SU-DHL-6 (cell line): Measurements from ENCODE around the gene RBM17.

Experiments used
- H2AFZ ChIP-seq: fragments of 200-600 bp; sonication (generic); 2 replicates; pipeline ENCODE4 v1.6.1; 2014; ENCODE audit warnings: low read depth, mild to moderate bottlenecking, moderate library complexity, mixed read lengths, antibody characterized with exemption, low read length; ENCODE audit not compliant: severe bottlenecking
- H3F3A ChIP-seq: fragments of 200-600 bp; shearing (Covaris generic); 2 replicates; pipeline ENCODE4 v1.6.0; 2016; ENCODE audit warnings: antibody characterized with exemption, mild to moderate bottlenecking; ENCODE audit not compliant: insufficient read depth
- H3K27ac ChIP-seq: fragments of 200-600 bp; sonication (generic); 2 replicates; pipeline ENCODE4 v1.5.1; 2016; ENCODE audit warnings: low read depth, mild to moderate bottlenecking, low read length, moderate library complexity, mixed read lengths
- H3K27me3 ChIP-seq: fragments of 200-600 bp; sonication (generic), shearing (Covaris generic); 2 replicates; pipeline ENCODE4 v1.6.0; 2014; ENCODE audit warnings: mild to moderate bottlenecking, low read length
- H3K36me3 ChIP-seq: fragments of 200-600 bp; sonication (generic); 2 replicates; pipeline ENCODE4 v1.6.1; 2014; ENCODE audit warnings: mild to moderate bottlenecking, low read length, mixed read lengths
- H3K4me2 ChIP-seq: fragments of 300-600, 200-600 bp; shearing (Covaris generic), sonication (generic); 2 replicates; pipeline ENCODE4 v1.6.0; 2014; ENCODE audit warnings: low read length, low read depth, mild to moderate bottlenecking; ENCODE audit not compliant: poor library complexity, severe bottlenecking
- H3K4me3 ChIP-seq: fragments of 200-600 bp; sonication (generic); 2 replicates; pipeline ENCODE4 v1.5.1; 2014; ENCODE audit warnings: antibody characterized with exemption, low read length, mild to moderate bottlenecking, mixed read lengths; ENCODE audit not compliant: insufficient read depth, poor library complexity, severe bottlenecking
- H3K79me2 ChIP-seq: fragments of 200-600 bp; sonication (generic); 2 replicates; pipeline ENCODE4 v1.6.1; 2014; ENCODE audit warnings: mild to moderate bottlenecking, low read length, moderate library complexity; ENCODE audit not compliant: insufficient read depth
- H3K9ac ChIP-seq: fragments of 200-600 bp; sonication (generic); 2 replicates; pipeline ENCODE4 v1.7.0; 2014; ENCODE audit warnings: mild to moderate bottlenecking, low read length
- H3K9me2 ChIP-seq: fragments of 200-600 bp; sonication (generic); replicated peaks from 2 replicates; pipeline ENCODE4 v1.6.1; 2014; ENCODE audit warnings: low read length; ENCODE audit not compliant: insufficient read depth
- H3K9me3 ChIP-seq: fragments of 200-600 bp; sonication (generic); 2 replicates; pipeline ENCODE4 v1.6.1; 2014; ENCODE audit warnings: low read length, mixed read lengths; ENCODE audit not compliant: insufficient read depth
- H4K20me1 ChIP-seq: fragments of 200-600 bp; sonication (generic); 2 replicates; pipeline ENCODE4 v1.6.1; 2014; ENCODE audit warnings: low read depth, mild to moderate bottlenecking, antibody characterized with exemption, low read length, moderate library complexity, mixed read lengths
- EZH2phosphoT487 ChIP-seq: fragments of 200-600 bp; sonication (generic), shearing (Covaris generic); conservative IDR thresholded peaks from 2 replicates; pipeline ENCODE4 v1.6.1; 2018; ENCODE audit warnings: mild to moderate bottlenecking, antibody characterized with exemption, low read length, moderate library complexity, mixed read lengths
- TF ChIP-seq, protein P1 (sequence below): fragments of 200-600 bp; sonication (generic); IDR thresholded peaks from one replicate; pipeline ENCODE4 v1.5.1; 2017; ENCODE audit warnings: antibody characterized with exemption, mild to moderate bottlenecking, low read length, moderate library complexity; ENCODE audit not compliant: insufficient read depth, poor library complexity, severe bottlenecking

The RBM17 gene

DNA sequence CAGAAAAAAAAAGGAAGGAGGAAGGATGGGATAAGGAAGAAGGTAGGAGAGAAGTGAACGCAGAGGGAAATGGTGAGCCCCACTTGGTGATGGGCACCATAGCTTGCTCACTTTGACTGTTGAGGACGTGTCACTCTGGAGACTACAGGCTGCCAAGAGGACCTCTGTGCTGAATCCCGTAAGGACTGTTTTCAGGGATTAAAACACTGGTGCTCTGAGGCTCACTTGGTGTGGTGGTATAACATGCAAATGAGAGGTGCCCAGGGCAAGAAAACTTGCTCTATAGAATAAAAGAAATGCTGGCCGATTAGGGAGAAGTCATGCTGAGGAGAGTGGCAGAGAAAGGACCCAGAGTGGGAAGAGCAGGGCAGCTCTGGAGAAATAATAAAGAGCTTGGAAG lies 21.4 kb upstream of the RBM17 start:
- H3K27me3 ChIP-seq = no peaks in the 10 kb centered on the region
- TF ChIP-seq EZH2phosphoT487 = no peak
- TF ChIP-seq, protein P1, sequence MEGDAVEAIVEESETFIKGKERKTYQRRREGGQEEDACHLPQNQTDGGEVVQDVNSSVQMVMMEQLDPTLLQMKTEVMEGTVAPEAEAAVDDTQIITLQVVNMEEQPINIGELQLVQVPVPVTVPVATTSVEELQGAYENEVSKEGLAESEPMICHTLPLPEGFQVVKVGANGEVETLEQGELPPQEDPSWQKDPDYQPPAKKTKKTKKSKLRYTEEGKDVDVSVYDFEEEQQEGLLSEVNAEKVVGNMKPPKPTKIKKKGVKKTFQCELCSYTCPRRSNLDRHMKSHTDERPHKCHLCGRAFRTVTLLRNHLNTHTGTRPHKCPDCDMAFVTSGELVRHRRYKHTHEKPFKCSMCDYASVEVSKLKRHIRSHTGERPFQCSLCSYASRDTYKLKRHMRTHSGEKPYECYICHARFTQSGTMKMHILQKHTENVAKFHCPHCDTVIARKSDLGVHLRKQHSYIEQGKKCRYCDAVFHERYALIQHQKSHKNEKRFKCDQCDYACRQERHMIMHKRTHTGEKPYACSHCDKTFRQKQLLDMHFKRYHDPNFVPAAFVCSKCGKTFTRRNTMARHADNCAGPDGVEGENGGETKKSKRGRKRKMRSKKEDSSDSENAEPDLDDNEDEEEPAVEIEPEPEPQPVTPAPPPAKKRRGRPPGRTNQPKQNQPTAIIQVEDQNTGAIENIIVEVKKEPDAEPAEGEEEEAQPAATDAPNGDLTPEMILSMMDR = no peak

DNA sequence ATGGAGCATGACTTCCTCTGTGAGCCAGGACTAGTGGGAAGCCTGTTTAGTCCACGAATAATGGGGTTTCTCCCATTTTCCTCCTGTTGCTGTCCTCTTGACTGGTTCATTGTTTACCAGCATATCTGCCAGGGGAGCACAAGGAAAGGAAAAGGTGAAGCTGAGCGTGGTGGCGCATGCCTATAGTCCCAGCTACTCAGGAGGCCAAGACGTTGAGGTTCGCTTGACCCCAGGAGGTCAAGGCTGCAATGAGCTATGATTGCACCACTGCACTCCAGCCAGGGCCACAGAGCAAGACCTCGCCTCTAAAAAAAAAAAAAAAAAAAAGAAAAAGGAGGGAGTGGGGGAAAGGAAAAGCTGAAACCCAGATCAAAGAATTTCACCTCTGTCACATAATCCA lies 20.8 kb upstream of the RBM17 start:
- TF ChIP-seq, protein P1 = no peak
- no peak overlapping the region for H3K27ac ChIP-seq
- no peaks in the 10 kb centered on the region for H3K36me3 ChIP-seq
- peaks cover 13% of the 10 kb centered on the region; the same call in 1 of the 2 replicates for H3F3A ChIP-seq
- H3K9ac ChIP-seq = no peak overlapping the region
- no peak overlapping the region for H3K4me2 ChIP-seq
- H3K79me2 ChIP-seq = no peaks in the 10 kb centered on the region
- no peak overlapping the region for H3K4me3 ChIP-seq
- no peak overlapping the region for H2AFZ ChIP-seq
- no peaks in the 10 kb centered on the region for H4K20me1 ChIP-seq
- H3K9me2 ChIP-seq = no peaks in the 10 kb centered on the region
- H3K27me3 ChIP-seq = no peaks in the 10 kb centered on the region
- H3K9me3 ChIP-seq = no peaks in the 10 kb centered on the region

More for the DNA sequence above, 21.4 kb upstream of the RBM17 start:
- Histone ChIP-seq H3K79me2 (no peaks in the 10 kb centered on the region), H3K9ac (no peak overlapping the region), H3F3A (peaks cover 13% of the 10 kb centered on the region), H3K4me2 (no peak overlapping the region), H3K27ac (no peak overlapping the region), H3K4me3 (no peak overlapping the region), H3K9me2 (no peaks in the 10 kb centered on the region), H3K9me3 (no peaks in the 10 kb centered on the region), H4K20me1 (no peaks in the 10 kb centered on the region), H3K36me3 (no peaks in the 10 kb centered on the region), H2AFZ (no peak overlapping the region)

DNA sequence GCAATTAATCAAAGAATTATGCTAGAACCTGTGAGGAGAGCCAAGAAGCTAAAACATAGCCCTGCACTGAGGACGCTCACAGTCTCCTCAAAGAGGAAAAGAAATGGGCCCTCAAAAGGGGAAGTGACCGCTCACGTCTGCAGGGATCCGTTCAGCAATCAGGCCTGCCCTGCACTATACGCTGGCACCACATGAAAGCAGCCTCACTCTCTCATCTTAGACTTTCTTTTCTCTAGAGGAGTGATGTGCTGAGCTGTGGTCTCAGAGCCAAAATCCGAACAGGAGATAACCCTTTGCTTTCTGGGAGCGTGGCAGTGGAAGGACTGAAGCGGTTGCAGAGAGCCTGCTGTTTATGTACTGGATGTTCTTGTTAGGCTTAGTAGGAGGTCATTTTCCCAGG lies 20.4 kb upstream of the RBM17 start:
- TF ChIP-seq, protein P1 = no peak
- no peak for TF ChIP-seq EZH2phosphoT487
- H3F3A ChIP-seq = peaks cover 13% of the 10 kb centered on the region; the same call in 1 of the 2 replicates
- H2AFZ ChIP-seq = no peak overlapping the region
- no peaks in the 10 kb centered on the region for H3K9me2 ChIP-seq
- H3K9me3 ChIP-seq = no peaks in the 10 kb centered on the region
- H3K27ac ChIP-seq = peak overlapping the region; percentile 61
- H3K4me3 ChIP-seq = no peak overlapping the region
- no peaks in the 10 kb centered on the region for H3K27me3 ChIP-seq
- H3K4me2 ChIP-seq = peak overlapping the region; percentile 36
- H4K20me1 ChIP-seq = no peaks in the 10 kb centered on the region
- no peaks in the 10 kb centered on the region for H3K36me3 ChIP-seq
- no peak overlapping the region for H3K9ac ChIP-seq
- H3K79me2 ChIP-seq = no peaks in the 10 kb centered on the region
